ENCODE data around the gene CBX2. TPM values are rescaled to one million over a fixed set of nuclear protein-coding genes. Genes with fewer than 3 reads are reported as not detected.

Gene CBX2
- total RNA-seq, 1 donor from 2014 or later, result 9.9 TPM

DNA sequence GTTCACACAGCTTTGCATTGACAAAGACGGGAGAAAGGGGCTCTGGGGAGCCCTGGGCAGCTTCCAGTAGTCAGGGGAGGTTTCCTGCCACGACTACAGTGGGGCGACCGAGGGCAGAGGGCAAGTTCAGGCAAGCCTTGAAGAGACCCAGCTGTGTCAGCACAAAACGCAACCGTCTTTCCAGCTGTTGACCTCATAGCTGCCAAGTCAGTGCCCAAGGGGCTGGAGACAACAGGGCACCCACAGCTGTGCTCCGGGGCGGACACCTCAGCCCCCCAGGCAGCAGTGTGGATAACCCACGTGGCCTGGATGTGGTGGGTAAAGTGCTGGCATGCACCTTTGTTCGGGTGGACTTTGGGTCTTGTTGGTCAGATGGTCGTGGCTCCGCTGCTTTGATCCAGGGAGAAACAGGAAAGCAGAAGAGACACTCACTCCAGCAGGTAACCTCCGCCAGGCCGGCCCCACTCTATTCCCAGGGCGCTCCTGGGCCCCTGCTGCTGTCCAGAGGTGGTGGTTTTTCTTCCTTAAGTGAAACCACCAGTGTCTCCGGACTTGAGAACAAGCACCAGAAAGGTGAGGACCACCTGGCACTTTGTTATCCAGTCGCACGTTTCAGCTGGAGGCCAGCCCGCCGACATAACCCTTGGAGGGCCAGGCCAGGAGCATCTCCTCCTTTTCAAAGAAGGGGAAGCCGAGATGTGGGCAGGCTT is 17.6 kb upstream of the CBX2 start:
- Mint-ChIP-seq H3K9me3 (ENCODE audit: unreplicated experiment) (no peaks in the 10 kb centered on the region), H3K4me1 (ENCODE audit: unreplicated experiment) (no peaks in the 10 kb centered on the region), H3K27ac (ENCODE audit: unreplicated experiment) (no peak overlapping the region), H3K36me3 (ENCODE audit: unreplicated experiment) (no peaks in the 10 kb centered on the region), H3K4me3 (ENCODE audit: unreplicated experiment) (no peak overlapping the region), H3K27me3 (ENCODE audit: unreplicated experiment) (peaks cover 24% of the 10 kb centered on the region)
- no peak for DNase-seq (ENCODE audit: extremely low spot score, unreplicated experiment)
- TF ChIP-seq, protein P1, sequence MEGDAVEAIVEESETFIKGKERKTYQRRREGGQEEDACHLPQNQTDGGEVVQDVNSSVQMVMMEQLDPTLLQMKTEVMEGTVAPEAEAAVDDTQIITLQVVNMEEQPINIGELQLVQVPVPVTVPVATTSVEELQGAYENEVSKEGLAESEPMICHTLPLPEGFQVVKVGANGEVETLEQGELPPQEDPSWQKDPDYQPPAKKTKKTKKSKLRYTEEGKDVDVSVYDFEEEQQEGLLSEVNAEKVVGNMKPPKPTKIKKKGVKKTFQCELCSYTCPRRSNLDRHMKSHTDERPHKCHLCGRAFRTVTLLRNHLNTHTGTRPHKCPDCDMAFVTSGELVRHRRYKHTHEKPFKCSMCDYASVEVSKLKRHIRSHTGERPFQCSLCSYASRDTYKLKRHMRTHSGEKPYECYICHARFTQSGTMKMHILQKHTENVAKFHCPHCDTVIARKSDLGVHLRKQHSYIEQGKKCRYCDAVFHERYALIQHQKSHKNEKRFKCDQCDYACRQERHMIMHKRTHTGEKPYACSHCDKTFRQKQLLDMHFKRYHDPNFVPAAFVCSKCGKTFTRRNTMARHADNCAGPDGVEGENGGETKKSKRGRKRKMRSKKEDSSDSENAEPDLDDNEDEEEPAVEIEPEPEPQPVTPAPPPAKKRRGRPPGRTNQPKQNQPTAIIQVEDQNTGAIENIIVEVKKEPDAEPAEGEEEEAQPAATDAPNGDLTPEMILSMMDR (IDR thresholded peaks at IDR 0.05), result no peak

DNA sequence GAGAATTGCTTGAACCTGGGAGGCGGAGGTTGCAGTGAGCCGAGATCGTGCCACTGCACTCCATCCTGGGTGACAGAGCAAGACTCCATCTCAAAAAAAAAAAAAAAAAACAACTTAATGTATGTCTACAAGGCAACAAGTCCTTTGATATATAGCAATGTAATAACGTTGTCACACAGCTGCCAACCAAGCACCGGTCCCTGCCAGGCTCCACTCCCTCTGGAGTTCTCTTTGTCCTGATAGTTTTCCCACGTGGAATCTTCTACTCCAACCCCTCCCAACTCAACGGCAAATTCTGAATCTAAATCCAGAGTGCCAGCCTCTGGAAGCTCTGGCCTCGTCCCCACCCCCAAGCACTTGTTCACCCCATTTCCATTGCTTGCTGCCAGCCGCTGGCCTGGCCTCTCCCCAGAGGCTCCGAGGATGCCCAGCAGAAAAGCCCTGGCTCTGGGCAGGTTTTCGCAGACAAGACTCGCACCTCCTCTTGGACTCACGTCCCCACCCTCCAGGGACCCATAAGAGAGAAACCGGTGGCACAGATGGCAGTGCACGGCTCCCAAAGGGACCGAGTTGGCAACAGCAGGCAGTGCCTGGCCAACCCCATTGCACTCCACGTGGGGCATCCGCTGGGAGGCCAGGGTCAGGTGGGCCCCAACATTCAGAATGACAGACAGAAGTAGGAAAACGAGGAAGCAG is 15.9 kb upstream of the CBX2 start:
- Mint-ChIP-seq H3K36me3 (ENCODE audit: unreplicated experiment) (no peaks in the 10 kb centered on the region), H3K27me3 (ENCODE audit: unreplicated experiment) (peaks cover 24% of the 10 kb centered on the region), H3K9me3 (ENCODE audit: unreplicated experiment) (no peaks in the 10 kb centered on the region), H3K4me3 (ENCODE audit: unreplicated experiment) (no peak overlapping the region), H3K27ac (ENCODE audit: unreplicated experiment) (no peak overlapping the region), H3K4me1 (ENCODE audit: unreplicated experiment) (no peaks in the 10 kb centered on the region)
- TF ChIP-seq, protein P1 (IDR thresholded peaks at IDR 0.05), result no peak
- DNase-seq (ENCODE audit: extremely low spot score, unreplicated experiment), result no peak

DNA sequence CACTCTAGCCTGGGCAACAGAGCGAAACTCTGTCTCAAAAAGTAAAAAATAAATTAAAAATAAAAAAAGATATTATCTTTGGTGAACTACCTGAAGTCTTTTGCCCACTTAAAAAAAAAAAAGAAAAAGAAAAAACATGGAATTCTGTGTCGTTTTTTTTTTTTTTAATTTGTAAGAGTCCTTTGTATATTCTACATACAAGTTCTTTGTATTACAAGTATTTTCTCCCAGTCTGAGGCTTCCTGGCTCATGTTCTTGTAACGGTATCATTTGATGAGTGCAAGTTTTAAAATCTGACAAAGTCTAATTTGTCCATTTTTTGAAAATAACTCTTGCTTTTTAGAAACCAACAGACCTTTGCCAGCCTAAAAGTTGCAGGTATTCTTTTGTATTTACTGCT is 12.2 kb upstream of the CBX2 start:
- H3K9me3 Mint-ChIP-seq (ENCODE audit: unreplicated experiment), result no peaks in the 10 kb centered on the region
- no peak overlapping the region for H3K4me3 Mint-ChIP-seq (ENCODE audit: unreplicated experiment)
- no peaks in the 10 kb centered on the region for H3K4me1 Mint-ChIP-seq (ENCODE audit: unreplicated experiment)
- no peak overlapping the region for H3K27ac Mint-ChIP-seq (ENCODE audit: unreplicated experiment)
- no peaks in the 10 kb centered on the region for H3K36me3 Mint-ChIP-seq (ENCODE audit: unreplicated experiment)
- DNase-seq (ENCODE audit: extremely low spot score, unreplicated experiment), result no peak
- TF ChIP-seq, protein P1 (IDR thresholded peaks at IDR 0.05), result no peak
- peaks cover 22% of the 10 kb centered on the region for H3K27me3 Mint-ChIP-seq (ENCODE audit: unreplicated experiment)

DNA sequence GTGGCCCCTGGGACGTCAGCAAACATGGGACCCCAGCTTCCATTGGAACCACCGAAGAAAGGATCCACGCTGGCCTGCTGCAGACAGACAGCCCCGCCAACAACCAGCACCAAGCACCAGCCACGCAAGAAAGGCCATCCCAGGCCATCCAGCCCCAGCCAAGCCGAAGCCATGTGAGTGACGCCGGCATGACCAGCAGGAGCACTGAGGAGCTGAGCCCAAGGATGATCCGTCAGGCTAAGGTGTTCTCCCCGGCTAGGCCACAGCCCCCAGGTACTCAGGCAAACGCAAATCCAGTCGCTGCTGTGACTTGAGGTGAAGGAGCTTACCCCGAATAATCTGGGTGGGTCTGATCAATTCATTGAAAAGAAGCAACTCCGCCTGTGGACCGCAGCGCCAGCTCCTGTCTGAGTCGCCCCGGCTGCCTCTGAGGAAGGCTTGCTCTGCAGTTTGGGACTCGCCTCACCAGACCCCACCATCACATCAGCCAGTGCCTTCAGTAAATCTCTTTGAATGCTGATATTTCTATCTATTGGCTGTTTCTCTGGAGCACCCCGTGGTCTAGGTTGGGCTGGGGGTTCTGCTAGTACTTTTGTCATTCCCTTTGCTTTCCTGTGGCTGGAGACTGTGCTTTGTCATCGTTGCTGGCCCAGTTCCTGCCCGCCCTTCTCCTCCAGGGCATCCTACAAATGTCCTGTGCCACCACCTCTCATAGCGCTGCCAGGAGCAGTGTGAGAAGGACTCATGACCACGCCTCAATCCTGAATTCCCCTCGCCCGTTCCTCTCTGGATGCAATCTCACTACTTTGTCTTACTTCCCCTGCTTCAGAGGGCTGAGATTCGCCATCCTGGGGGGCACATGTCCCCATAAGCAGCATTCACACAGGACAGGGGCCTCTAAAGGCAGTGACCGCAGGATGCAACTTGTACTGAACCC is 8.1 kb upstream of the CBX2 start:
- Mint-ChIP-seq H3K36me3 (ENCODE audit: unreplicated experiment) (no peaks in the 10 kb centered on the region), H3K4me3 (ENCODE audit: unreplicated experiment) (no peak overlapping the region), H3K27me3 (ENCODE audit: unreplicated experiment) (peaks cover 42% of the 10 kb centered on the region), H3K4me1 (ENCODE audit: unreplicated experiment) (no peaks in the 10 kb centered on the region), H3K27ac (ENCODE audit: unreplicated experiment) (no peak overlapping the region), H3K9me3 (ENCODE audit: unreplicated experiment) (no peaks in the 10 kb centered on the region)
- no peak for DNase-seq (ENCODE audit: extremely low spot score, unreplicated experiment)
- TF ChIP-seq, protein P1 (IDR thresholded peaks at IDR 0.05), result no peak
